GM04504 (cell line): ENCODE results near the gene PRR18.
"Not testable (repeated sequence)": the region's sequence is repeated elsewhere in the genome, so short reads cannot be mapped to it uniquely, and the experiment has no call there.

Experiments
- DNase-seq: peaks from one replicate; pipeline ENCODE4 v3.0.0-alpha.2; 2012; ENCODE audit warnings: low read depth

The PRR18 gene

DNA sequence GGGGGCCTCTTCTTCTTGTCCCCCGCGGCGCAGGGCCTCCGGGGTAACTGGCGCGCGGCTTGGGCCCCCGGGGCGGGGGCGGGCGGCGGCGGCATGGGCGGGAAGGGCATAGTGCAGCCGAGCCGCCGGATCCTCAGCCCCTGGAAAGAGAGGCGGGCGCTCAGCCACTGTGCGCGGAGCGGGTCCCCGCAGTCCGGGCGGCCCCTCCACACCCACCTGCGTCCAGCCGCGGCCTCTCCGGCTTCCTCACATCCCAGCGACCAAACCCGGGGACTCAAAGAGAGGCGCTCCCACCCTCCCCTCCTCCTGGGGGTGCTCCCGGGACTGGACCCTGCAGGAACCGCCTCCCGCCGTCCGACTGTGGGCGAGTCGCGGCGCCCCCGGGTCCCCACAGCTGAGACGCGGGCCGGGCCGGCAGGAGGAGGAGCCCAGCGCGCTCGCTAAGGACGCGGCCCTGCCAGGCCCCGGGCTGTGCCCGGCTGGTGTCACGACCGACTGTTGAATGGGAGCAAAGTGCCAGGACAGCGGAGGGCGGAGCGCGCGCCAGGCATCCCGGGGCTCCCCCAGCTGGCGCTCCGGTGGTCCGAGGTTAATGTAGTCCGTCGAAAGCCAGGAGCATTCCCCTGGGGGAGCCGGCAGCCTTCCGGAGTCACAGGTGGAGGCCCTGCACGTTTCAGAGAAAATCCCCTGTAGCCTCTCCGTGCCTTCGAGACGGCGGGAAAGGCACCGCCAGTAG lies at the start of gene PRR18:
PRR18 (minus strand) TSS at position 360 of the 736 bp plus-strand sequence; CDS start at position 110, 250 bp downstream.
- no peak for DNase-seq

DNA sequence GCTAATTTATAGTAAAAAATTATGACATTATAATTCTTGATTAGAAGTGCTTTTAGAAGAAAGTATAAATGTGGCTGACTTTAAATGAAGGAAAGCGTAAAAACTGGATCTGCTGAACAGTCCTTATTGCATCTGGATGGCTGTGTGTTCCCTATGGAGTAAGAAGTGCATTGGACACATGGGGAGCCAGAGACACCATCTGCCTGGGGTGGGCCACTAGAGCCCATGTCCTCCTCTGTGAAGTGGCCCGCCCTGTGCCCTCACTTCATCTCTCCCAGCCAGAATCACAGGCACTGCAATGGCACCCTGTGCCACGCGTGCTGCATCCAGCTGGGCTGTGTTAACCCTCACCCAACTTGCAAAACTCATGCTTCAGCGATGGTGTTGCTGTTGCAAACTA lies 47.4 kb upstream of the PRR18 start:
- no peak for DNase-seq

DNA sequence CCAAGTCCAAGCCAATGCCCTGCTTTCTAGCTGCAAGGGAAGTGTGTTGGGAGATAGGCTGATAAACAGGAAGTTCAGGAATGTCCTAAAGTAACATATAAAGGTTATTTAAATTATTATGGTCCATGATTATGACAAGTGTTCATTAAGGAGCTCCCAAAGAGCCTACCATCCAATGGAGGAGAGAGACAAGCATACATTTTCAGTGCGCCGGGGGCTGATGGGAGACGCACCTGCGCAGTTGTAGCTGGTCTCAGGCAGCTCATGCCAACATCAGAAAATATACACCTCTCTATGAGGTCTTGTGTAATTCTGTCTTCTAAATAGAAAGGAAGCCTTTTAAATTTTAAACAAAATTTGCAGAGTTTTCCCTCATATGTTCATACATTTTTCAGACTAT lies 46.8 kb upstream of the PRR18 start:
- no peak for DNase-seq

DNA sequence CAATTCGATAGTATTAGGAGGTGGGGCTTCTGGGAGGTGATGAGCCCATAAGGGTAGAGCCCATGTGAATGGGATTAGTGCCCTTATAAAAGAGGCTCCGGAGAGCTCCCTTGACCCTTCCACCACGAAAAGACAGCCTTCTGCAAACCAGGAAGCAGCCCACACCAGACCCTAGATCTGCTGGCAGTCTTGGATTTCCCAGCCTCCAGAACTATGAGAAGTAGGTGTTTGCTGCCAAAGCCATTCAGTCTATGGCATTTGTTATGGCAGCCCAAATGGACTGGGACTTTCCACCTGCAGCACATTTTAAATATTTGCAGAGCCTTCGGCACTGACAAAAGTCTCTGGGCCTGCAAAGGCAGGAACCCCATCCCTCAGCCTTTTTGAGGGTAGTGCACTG lies 46.0 kb upstream of the PRR18 start:
- DNase-seq = no peak

GRCh38 chr6:166353507-166353906 lies 45.3 kb upstream of the PRR18 start:
- DNase-seq = no peak

GRCh38 chr6:166352923-166353322 lies 44.7 kb upstream of the PRR18 start:
- DNase-seq = no peak

- no peak for DNase-seq
These were observed 43.6 kb upstream of the PRR18 start for GRCh38 chr6:166351715-166352285.

DNA sequence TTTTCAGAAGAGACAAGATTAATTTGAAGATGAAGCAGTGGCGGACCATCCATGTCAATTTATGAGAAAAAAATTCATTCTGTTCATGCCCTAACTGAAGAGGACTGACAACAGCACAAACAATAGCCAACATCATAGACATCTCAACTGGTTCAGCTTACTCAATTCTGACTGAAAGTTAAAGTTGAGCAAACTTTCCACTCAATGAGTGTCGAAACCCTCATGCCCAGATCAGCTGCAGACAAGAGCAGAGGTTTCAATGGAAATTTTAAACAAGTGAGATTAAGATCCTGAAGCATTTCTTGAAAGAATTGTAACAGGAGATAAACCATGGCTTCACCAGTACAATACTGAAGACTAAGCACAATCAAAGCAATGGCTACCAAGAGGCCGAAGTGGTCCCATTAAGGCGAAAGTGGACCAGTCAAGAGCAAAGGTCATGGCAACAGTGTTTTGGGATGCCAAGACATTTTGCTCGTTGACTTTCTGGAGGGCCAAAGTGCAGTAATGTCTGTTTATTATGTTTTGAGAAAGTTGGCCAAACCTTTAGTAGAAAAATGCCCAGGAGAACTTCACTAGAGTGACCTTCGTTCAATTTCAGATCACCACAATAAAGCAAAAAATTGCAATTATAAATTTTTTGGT lies 40.2 kb upstream of the PRR18 start:
- DNase-seq = no peak

GRCh38 chr6:166346965-166347364 lies 38.8 kb upstream of the PRR18 start:
- DNase-seq = no peak

- no peak for DNase-seq
These were observed 38.3 kb upstream of the PRR18 start for GRCh38 chr6:166346449-166346848.

- DNase-seq = not testable (repeated sequence)
These were observed 37.5 kb upstream of the PRR18 start for GRCh38 chr6:166345672-166346071.

DNA sequence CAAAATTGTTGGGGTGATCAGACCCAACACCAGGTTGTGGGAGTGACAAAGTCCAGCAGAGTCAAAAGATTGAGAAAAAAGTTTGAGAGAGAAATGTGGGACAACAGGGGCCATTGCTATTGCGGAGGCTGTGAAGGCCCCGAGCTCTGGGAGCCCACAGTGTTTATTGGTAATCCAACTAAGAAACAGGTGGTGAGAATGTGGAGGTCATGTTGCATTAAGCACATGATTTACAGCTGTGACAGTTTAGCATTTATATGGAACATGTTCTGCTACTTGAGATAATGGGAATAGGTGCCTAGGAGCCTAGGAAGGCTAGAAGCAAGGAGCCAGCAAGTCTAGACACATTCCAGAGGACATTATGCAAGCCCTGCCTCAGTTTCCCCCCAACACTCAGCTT lies 36.7 kb upstream of the PRR18 start:
- DNase-seq = not testable (repeated sequence)

- no peak for DNase-seq
These were observed 36.0 kb upstream of the PRR18 start for GRCh38 chr6:166344240-166344639.

DNA sequence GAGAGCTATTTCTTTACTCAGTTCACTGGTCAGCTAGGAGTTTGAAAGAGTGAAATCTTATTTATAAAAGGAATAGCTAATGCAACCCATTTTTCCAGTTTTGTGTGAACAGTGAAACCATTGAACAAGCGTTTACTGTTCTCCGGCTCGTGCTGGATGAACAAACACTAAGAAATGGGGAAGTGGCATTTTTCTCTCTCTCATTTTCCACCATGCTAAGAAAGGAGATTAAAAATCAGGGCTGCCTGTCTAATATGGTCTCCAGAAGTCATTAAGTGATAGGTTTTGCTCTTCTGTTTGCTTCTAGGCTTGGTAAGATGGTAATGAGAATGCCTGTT lies 34.9 kb upstream of the PRR18 start:
- no peak for DNase-seq

- peak; percentile 28 for DNase-seq
These were observed 34.4 kb upstream of the PRR18 start, which contains the start of gene SFT2D1 for GRCh38 chr6:166342349-166343149. TSS of gene SFT2D1 (minus strand) at chr6:166342545. CDS start at chr6:166342481, 64 bp downstream.

- no peak for DNase-seq
These were observed 33.8 kb upstream of the PRR18 start for GRCh38 chr6:166341977-166342348.

DNA sequence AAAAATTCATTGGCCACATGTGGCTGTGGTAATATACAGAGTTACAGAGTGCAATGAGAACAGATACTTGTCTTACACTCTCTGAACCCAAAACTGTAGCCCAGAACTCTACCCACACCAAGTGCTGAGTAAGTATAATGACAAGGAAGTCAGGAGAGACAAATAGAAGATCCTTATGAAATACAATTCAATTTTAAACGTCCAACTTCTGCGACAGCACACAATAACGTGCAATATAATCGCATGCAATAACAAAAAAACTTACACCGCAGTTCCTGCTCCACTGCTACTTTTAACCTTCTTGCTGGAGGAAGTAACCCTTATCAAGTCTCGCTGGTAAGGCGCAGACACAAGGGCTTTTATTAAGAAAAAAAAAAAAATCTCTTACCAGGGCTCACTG lies 33.3 kb upstream of the PRR18 start:
- no peak for DNase-seq

DNA sequence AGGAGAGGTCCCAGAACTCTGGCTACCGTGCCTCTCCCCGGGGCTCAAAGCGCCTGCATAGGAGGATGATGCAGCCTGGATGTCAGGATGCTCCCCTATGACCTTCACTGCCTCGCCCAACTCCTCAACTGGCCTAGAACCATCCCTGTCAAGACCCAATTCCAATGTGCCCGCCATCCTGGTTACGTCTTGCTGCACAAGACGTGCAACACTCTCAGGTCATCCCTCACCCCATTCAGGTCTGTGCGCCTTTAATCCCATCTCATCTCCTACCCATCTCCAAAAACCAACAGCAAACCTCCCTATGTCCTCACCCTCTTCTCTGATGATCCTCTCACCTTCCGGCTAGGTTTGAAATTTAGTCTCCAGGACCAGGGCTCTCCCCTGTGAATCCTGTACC lies 30.7 kb upstream of the PRR18 start:
- DNase-seq = no peak

DNA sequence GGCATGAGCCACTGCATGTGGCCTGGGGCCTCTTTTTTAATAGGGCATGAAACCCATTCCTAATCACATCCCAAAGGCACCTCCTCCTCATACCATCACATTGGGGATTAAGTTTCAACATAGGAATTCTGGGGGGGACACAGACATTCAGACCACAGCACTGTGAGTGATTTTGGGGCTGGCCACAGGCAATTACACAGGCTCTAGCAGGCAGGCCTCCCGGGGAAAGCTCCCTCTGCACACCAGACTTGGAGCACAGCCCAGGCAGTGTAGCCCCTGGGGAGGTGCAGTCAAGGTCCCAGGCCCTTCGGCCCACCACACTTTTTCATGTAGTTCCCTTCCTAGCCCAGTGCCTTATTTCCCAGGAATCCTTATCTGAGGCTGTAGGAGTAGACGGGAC lies 28.7 kb upstream of the PRR18 start:
- no peak for DNase-seq

GRCh38 chr6:166335378-166336302 lies 27.4 kb upstream of the PRR18 start:
- DNase-seq = no peak

GRCh38 chr6:166334878-166335277 lies 26.7 kb upstream of the PRR18 start:
- DNase-seq = no peak
